Measurements from ENCODE around the gene NDE1. TPM values are rescaled to one million over a fixed set of nuclear protein-coding genes. Genes with fewer than 3 reads are reported as not detected.

The NDE1 gene
- total and polyA plus RNA-seq, 8 donors: 3.3 to 13.2 (median 5.9) TPM

DNA sequence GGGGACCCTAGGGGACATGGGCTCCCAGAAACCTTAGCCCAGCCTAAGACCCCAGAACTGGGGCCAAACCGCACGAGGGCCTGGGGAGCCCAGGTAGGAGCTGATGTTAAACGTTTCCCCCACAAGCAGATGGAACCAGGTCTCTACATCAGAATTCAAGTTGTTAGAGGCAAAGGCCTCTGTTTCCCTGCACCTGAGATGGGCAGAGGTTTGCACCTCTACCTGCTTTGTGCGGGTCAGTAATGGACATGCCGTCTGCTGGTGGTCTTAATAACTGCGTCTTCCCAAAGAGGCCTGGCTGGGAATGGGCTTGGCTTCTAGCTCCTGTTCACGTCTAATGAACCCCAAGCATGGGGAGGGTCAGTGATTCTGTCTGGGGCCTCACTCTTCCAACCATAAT is 79.1 kb downstream of the NDE1 start:
- ATAC-seq: no peak

DNA sequence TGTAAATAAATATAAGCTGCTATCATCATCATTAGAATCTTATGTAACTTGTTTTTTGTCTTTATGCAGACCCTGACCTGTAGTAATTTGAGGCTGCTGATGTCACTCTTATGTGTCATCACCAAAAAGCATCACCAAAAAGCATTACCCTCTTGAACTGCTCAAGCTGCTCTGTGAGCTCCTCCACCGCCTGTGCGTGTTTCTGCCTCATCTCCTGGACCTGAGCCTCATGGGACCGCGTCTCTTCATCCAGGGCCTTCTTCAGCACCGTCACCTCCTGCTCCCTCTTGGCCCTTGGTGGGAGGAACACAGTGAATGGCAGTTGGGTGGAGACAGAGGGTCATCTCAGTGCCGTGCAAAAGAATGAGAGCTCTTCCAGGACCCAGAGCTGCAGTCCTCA is 82.4 kb downstream of the NDE1 start:
- FAIRE-seq: no peak
- Histone ChIP-seq H3K4me3 (no peak overlapping the region), H3K36me3 (no peaks in the 10 kb centered on the region), H3K27me3 (no peaks in the 10 kb centered on the region), H3K9me3 (no peaks in the 10 kb centered on the region), H3K4me1 (no peaks in the 10 kb centered on the region), H3K27ac (no peak overlapping the region)
- intact Hi-C loops (cut with DNase I): no loop called here
- no peak for ATAC-seq
- WGBS, 2 donors: 88 to 90% methylated on average over 6 of the region's 6 CpGs
- DNase-seq: no peak
- TF ChIP-seq, protein P1, sequence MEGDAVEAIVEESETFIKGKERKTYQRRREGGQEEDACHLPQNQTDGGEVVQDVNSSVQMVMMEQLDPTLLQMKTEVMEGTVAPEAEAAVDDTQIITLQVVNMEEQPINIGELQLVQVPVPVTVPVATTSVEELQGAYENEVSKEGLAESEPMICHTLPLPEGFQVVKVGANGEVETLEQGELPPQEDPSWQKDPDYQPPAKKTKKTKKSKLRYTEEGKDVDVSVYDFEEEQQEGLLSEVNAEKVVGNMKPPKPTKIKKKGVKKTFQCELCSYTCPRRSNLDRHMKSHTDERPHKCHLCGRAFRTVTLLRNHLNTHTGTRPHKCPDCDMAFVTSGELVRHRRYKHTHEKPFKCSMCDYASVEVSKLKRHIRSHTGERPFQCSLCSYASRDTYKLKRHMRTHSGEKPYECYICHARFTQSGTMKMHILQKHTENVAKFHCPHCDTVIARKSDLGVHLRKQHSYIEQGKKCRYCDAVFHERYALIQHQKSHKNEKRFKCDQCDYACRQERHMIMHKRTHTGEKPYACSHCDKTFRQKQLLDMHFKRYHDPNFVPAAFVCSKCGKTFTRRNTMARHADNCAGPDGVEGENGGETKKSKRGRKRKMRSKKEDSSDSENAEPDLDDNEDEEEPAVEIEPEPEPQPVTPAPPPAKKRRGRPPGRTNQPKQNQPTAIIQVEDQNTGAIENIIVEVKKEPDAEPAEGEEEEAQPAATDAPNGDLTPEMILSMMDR (IDR thresholded peaks at IDR 0.05): no peak

More for the DNA sequence above, 79.1 kb downstream of the NDE1 start:
- intact Hi-C loops (cut with DNase I): no loop called here
- Histone ChIP-seq H3K4me1 (no peaks in the 10 kb centered on the region), H3K9me3 (no peaks in the 10 kb centered on the region), H3K27ac (no peak overlapping the region), H3K27me3 (no peaks in the 10 kb centered on the region), H3K4me3 (no peak overlapping the region), H3K36me3 (peaks cover 0 to 4% (median 0%) of the 10 kb centered on the region in 3 donors)
- DNase-seq (no peak), FAIRE-seq (no peak)
- TF ChIP-seq, protein P1 (IDR thresholded peaks at IDR 0.05): no peak
- WGBS, 2 donors: 89 to 90% methylated on average over 7 of the region's 7 CpGs

DNA sequence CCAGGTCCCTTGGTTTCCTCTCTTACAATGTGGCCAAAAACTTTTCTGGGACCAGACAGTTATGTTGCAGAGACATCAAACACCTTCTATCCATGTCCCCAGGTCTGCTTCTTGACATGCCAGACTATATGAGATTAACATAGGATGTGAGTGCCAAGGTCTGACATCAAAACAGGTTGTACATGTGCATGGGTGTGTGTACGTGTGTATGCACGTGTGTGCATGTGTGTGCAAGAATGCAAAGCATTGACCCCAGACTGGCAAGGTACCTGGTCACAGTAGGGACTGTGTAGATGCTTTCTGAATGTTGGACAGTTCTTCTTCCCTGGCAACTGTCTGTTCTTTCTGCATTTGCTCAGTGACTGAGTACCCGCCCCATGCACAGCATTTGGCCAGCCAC is 85.6 kb downstream of the NDE1 start:
- ATAC-seq (no peak), DNase-seq (no peak), FAIRE-seq (no peak)
- TF ChIP-seq, protein P1 (IDR thresholded peaks at IDR 0.05): no peak
- H3K27me3 ChIP-seq: no peaks in the 10 kb centered on the region
- H3K36me3 ChIP-seq: no peaks in the 10 kb centered on the region
- intact Hi-C loops (cut with DNase I): no loop called here
- 85 to 93% methylated on average over 3 of the region's 3 CpGs for WGBS, 2 donors
- no peaks in the 10 kb centered on the region for H3K9me3 ChIP-seq
- no peaks in the 10 kb centered on the region for H3K4me1 ChIP-seq
- H3K27ac ChIP-seq: no peak overlapping the region
- H3K4me3 ChIP-seq: no peak overlapping the region

DNA sequence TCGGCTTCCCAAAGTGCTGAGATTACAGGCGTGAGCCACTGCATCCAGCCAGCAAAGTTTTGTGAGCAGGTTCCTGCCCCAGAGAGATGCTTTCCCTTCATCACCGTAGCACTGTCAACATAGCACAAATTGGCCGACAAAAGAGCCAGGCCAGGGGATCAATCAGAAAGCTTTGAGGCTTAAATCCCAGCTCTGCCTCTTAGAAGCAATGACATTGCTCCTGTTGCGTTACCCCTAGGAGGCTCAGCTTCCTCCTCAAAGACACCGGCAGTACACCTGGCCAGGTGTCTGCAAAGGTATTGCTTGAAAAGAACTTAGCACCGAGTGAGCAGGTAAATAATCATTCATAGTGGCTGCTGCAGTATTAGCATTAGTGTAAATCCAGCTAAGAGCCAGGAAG is 86.5 kb downstream of the NDE1 start:
- intact Hi-C loops (cut with DNase I): no loop called here
- no peaks in the 10 kb centered on the region for H3K36me3 ChIP-seq

DNA sequence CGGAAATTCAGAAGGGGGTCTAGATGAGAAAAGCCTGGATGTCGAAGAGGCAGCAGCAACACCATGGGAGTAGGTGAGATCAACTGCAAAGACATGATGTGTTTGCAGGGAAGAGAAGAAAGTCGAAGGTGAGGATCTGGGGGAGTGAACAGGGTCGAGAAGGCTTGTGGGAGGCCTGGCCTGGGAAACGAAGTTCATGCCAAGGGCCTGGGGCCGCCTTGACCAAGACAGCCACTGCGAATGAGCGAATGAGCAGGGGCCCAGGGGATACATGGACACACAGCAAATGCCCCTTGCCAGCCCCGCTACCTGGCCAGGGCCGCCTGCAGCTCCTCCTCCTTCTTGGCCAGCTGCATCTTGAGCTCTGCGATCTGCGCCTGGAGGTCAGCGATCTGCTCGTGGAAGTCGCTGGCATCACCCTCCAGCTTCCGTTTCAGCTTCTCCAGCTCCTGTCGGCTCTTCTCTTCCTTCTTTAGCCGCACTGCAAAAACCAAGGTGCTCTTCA is 87.1 kb downstream of the NDE1 start:
- 80 to 81% methylated on average over 18 of the region's 18 CpGs for WGBS, 2 donors

More for the DNA sequence above, 86.5 kb downstream of the NDE1 start:
- Histone ChIP-seq H3K27ac (no peak overlapping the region), H3K4me3 (no peak overlapping the region), H3K9me3 (no peaks in the 10 kb centered on the region), H3K4me1 (no peaks in the 10 kb centered on the region), H3K27me3 (no peaks in the 10 kb centered on the region)
- WGBS, 2 donors: 72 to 77% methylated on average over 7 of the region's 7 CpGs
- FAIRE-seq (no peak), ATAC-seq (no peak), DNase-seq (no peak)
- TF ChIP-seq, protein P1 (IDR thresholded peaks at IDR 0.05): no peak

More for the DNA sequence above, 87.1 kb downstream of the NDE1 start:
- Histone ChIP-seq H3K4me1 (no peaks in the 10 kb centered on the region), H3K27me3 (no peaks in the 10 kb centered on the region), H3K4me3 (no peak overlapping the region), H3K9me3 (no peaks in the 10 kb centered on the region), H3K27ac (no peak overlapping the region), H3K36me3 (no peaks in the 10 kb centered on the region)
- no peak for DNase-seq
- intact Hi-C loops (cut with DNase I): no loop called here
- ATAC-seq: no peak
- TF ChIP-seq, protein P1 (IDR thresholded peaks at IDR 0.05): no peak
- FAIRE-seq: no peak
